Sigmoid colon (tissue), 7 donors: ENCODE results near the gene ZC3H8. TPM values are rescaled to one million over a fixed set of nuclear protein-coding genes. Genes with fewer than 3 reads are reported as not detected.
"Not testable (repeated sequence)": the region's sequence is repeated elsewhere in the genome, so short reads cannot be mapped to it uniquely, and the experiment has no call there.

ENCODE experiments used
- DNase-seq: peaks from one replicate; pipeline ENCODE4 v3.0.0-alpha.2; 2019
- H3K27ac ChIP-seq, 4 donors: fragments of 200-600 bp; sonication (generic); one replicate each; pipeline ENCODE4 v1.5.1; 2016 to 2019; ENCODE audit warnings: mild to moderate bottlenecking in 1 of 4
- H3K27me3 ChIP-seq, 3 donors: fragments of 200-600 bp; sonication (generic); one replicate each; pipeline ENCODE4 v1.5.1; 2019; ENCODE audit warnings: mild to moderate bottlenecking in 1 of 3
- H3K36me3 ChIP-seq, 4 donors: fragments of 200-600 bp; sonication (generic); one replicate each; pipeline ENCODE4 v1.5.1; 2016 to 2019
- H3K4me1 ChIP-seq, 4 donors: fragments of 200-600 bp; sonication (generic); one replicate each; pipeline ENCODE4 v1.5.1; 2017 to 2019
- H3K4me3 ChIP-seq, 4 donors: fragments of 200-600 bp; sonication (generic); one replicate each; pipeline ENCODE4 v1.5.1; 2017 to 2019; ENCODE audit warnings: mild to moderate bottlenecking in 2 of 4, moderate library complexity in 1 of 4
- H3K9me3 ChIP-seq, 4 donors: fragments of 200-600 bp in 3 of 4; sonication (generic) in 3 of 4; one replicate each; pipeline versions ENCODE4 v1.5.1 to v1.6.1; 2013 to 2019
- CTCF ChIP-seq, 4 experiments: fragments of 450-650 bp in 3 of 4; fragments of 200-600 bp in 1 of 4; IDR thresholded peaks; one replicate each; pipeline ENCODE4 v1.5.1; 2016 to 2019; ENCODE audit warnings: antibody characterized with exemption in 4 of 4, mild to moderate bottlenecking in 3 of 4, moderate library complexity in 2 of 4
- EP300 ChIP-seq, 4 donors: sonication (generic); formaldehyde crosslinking; IDR thresholded peaks; one replicate each; pipeline ENCODE4 v1.6.1; 2017; ENCODE audit warnings: antibody characterized with exemption in 4 of 4
- POLR2A ChIP-seq, 2 donors: fragments of 450-650 bp; IDR thresholded peaks; one replicate each; pipeline ENCODE4 v1.6.1; 2016; ENCODE audit warnings: antibody characterized with exemption in 2 of 2, mild to moderate bottlenecking in 2 of 2, moderate library complexity in 2 of 2
- POLR2AphosphoS5 ChIP-seq, 4 donors: sonication (generic); formaldehyde crosslinking; IDR thresholded peaks; one replicate each; pipeline ENCODE4 v1.6.1; 2017; ENCODE audit warnings: antibody characterized with exemption in 4 of 4
- WGBS, 2 donors: extraction: QIAGEN DNeasy Blood & Tissue Kit; methylation state at CpG; one replicate each; pipeline ENCODE4 v1.1.7; 2013; 5-methylcytosine and 5-hydroxymethylcytosine counted together
- intact Hi-C: fragments of 100-400 bp; cut with DNase I; formaldehyde crosslinking; loops from one replicate; pipeline ENCODE4 v1.15.1; 2023
- polyA plus RNA-seq, 3 donors: library from polyadenylated mRNA; stranded (reverse); fragments of 200-250 nt; gene quantifications; one replicate each; pipeline ENCODE4 v1.2.3, GENCODE V29; 2013
- total RNA-seq, 4 donors: library from RNA; depleted of rRNA; stranded (reverse); fragments of >200 nt; gene quantifications; one replicate each; pipeline ENCODE4 v1.1.0, GENCODE V29; 2016
- donor health status: healthy with polysubstance abuse.
- donor health status: Bipolar disorder and iron deficiency.
- donor health status: healthy.

The ZC3H8 gene
- total and polyA plus RNA-seq, 7 donors = 2.7 to 22.2 (median 9.4) TPM

DNA sequence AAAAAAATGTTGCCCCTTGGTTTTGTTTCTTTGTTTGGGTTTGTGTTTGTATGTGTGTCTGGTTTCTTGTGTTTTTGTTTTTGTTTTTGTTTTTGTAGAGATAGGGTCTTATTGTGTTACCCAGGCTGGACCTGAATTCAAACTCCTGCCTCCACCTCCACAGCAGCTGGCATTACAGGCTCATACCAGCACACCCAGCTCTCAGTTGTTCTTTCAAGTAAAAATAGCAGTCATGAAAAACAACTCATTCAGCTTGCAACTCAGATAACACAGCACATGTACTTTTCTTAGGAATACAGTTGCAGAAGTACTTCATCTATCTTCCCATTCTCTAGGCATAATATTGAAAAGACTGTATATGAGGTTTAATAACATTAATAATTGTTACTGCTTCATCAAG is 37.0 kb downstream of the ZC3H8 start:
- intact Hi-C loops = no loop called here
- H3K4me3 ChIP-seq = no peak overlapping the region
- DNase-seq = no peak

GRCh38 chr2:112216167-112216566 is 38.7 kb downstream of the ZC3H8 start:
- WGBS, 2 donors = 96 to 97% methylated on average over 3 of the region's 3 CpGs
- TF ChIP-seq EP300 (IDR thresholded peaks at IDR 0.05) (no peak), POLR2AphosphoS5 (IDR thresholded peaks at IDR 0.05) (no peak), CTCF (IDR thresholded peaks at IDR 0.05) (no peak), POLR2A (IDR thresholded peaks at IDR 0.05) (no peak)
- intact Hi-C loops = no loop called here

More for the DNA sequence above, 37.0 kb downstream of the ZC3H8 start:
- H3K27ac ChIP-seq = no peak overlapping the region
- TF ChIP-seq CTCF (IDR thresholded peaks at IDR 0.05) (no peak), EP300 (IDR thresholded peaks at IDR 0.05) (no peak), POLR2A (IDR thresholded peaks at IDR 0.05) (no peak), POLR2AphosphoS5 (IDR thresholded peaks at IDR 0.05) (no peak)
- H3K36me3 ChIP-seq = peaks cover 0 to 24% (median 2%) of the 10 kb centered on the region in 4 donors
- no peaks in the 10 kb centered on the region for H3K27me3 ChIP-seq
- no peaks in the 10 kb centered on the region for H3K4me1 ChIP-seq
- no peaks in the 10 kb centered on the region for H3K9me3 ChIP-seq

DNA sequence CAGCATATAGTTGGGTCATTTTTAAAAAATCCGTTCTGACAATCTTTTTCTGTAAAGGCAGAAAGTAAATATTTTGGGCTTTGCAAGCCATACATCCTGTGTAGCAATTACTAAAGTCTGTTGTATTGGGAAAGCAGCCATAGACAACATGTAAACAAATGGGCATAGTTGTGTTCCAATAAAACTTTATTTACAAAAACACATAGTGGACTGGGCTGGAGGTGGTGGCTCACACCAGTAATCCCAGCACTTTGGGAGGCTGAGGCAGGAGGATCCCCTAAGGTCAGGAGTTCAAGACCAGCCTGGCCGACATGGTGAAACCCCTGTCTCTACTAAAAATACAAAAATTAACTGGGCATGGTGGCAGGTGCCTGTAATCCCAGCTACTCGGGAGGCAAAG is 46.9 kb downstream of the ZC3H8 start:
- H3K27me3 ChIP-seq, H3K36me3 ChIP-seq, H3K4me3 ChIP-seq, H3K27ac ChIP-seq, DNase-seq, H3K4me1 ChIP-seq, H3K9me3 ChIP-seq, intact Hi-C loops: not testable (repeated sequence)
- WGBS, 2 donors = 87 to 89% methylated on average over 3 of the region's 3 CpGs

More at GRCh38 chr2:112216167-112216566, 38.7 kb downstream of the ZC3H8 start:
- Histone ChIP-seq H3K27ac (no peak overlapping the region), H3K4me1 (no peaks in the 10 kb centered on the region), H3K27me3 (no peaks in the 10 kb centered on the region), H3K36me3 (peaks cover 0 to 33% (median 0%) of the 10 kb centered on the region in 4 donors), H3K4me3 (no peak overlapping the region), H3K9me3 (no peaks in the 10 kb centered on the region)
- DNase-seq = no peak

GRCh38 chr2:112204411-112204810 is 50.4 kb downstream of the ZC3H8 start:
- Histone ChIP-seq H3K36me3 (no peaks in the 10 kb centered on the region), H3K4me3 (no peak overlapping the region), H3K4me1 (no peaks in the 10 kb centered on the region), H3K27ac (no peak overlapping the region), H3K27me3 (no peaks in the 10 kb centered on the region), H3K9me3 (peaks cover 0 to 9% (median 4%) of the 10 kb centered on the region in 4 donors)
- 86 to 87% methylated on average over 2 of the region's 2 CpGs for WGBS, 2 donors
- TF ChIP-seq EP300 (IDR thresholded peaks at IDR 0.05) = no peak
- no peak for TF ChIP-seq CTCF (IDR thresholded peaks at IDR 0.05)
- no peak for TF ChIP-seq POLR2A (IDR thresholded peaks at IDR 0.05)
- TF ChIP-seq POLR2AphosphoS5 (IDR thresholded peaks at IDR 0.05) = no peak
- DNase-seq = no peak
- intact Hi-C loops = no loop called here

DNA sequence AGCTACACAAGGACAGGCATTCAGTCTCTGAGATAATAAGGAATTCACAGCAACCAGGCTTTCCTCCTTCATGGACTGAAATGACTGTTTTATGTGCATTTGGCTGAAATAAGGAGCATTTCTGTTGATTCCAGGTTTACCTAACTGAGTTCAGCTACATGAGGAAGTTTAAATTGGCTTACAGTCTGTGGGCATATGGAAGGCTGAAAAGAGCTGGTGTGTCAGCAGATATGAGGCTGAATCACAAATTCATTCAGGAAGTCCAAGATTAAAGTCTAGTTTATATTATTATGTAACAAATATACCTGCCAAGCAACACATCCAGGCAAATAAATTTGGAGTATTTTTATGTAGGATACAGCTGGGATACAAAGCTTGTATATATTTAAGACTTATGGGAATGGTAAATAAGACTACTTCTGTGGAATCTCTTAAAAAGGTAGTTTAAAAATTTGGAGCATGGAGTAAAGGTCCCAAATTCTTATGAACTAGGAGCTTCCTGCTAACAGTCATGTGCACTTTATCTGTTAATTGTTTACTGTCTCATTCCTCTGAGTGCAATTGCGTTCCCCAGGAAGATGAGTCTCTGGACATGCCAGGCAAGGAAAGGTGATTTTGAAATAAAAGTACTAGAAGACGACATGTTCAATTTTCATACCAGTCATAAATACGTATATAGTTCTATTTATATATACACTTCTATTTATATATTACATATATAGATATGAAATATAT is 53.0 kb downstream of the ZC3H8 start:
- no peaks in the 10 kb centered on the region for H3K27me3 ChIP-seq
- no peaks in the 10 kb centered on the region for H3K4me1 ChIP-seq
- no peaks in the 10 kb centered on the region for H3K36me3 ChIP-seq
- H3K4me3 ChIP-seq = no peak overlapping the region
- intact Hi-C loops = no loop called here
- peaks cover 0 to 9% (median 4%) of the 10 kb centered on the region in 4 donors for H3K9me3 ChIP-seq
- no peak overlapping the region for H3K27ac ChIP-seq
- 88 to 91% methylated on average over 3 of the region's 3 CpGs for WGBS, 2 donors
- DNase-seq = no peak
- no peak for TF ChIP-seq POLR2AphosphoS5 (IDR thresholded peaks at IDR 0.05)
- no peak for TF ChIP-seq POLR2A (IDR thresholded peaks at IDR 0.05)
- no peak for TF ChIP-seq EP300 (IDR thresholded peaks at IDR 0.05)
- TF ChIP-seq CTCF (IDR thresholded peaks at IDR 0.05) = no peak
